Epidermal melanocyte (primary cell): Measurements from ENCODE around the gene ESR2.

Experiments
- DNase-seq: peaks from one replicate; pipeline ENCODE4 v3.0.0; 2011; ENCODE audit warnings: low spot score; ENCODE audit not compliant: insufficient read length

The ESR2 gene

GRCh38 chr14:64266239-64266638 is 27.9 kb downstream of the ESR2 start:
- no peak for DNase-seq

GRCh38 chr14:64265222-64265621 is 28.9 kb downstream of the ESR2 start:
- DNase-seq: no peak

GRCh38 chr14:64260418-64260817 is 33.8 kb downstream of the ESR2 start:
- DNase-seq: no peak

DNA sequence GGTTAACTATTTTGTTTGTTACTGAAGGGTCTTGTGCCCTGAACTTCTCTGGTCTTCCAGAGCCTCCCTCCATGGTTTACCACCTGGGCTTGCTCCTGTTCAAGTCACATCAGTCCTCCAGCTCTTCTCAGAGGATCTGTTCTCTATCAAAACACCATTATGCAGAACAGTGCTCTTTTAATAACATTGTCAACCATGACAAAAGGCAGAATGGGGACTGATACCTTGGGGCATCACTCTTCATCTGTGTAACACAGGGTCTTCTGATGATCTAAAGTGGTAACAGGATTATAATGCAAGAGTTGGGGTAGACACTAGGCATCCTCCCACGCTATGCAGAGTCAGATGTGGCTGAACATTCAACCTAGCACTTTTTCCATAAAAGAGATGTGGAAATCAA is 38.4 kb downstream of the ESR2 start:
- no peak for DNase-seq

GRCh38 chr14:64253672-64254071 is 40.5 kb downstream of the ESR2 start:
- no peak for DNase-seq

GRCh38 chr14:64249363-64249762 is 44.8 kb downstream of the ESR2 start:
- no peak for DNase-seq

- no peak for DNase-seq
Observed at GRCh38 chr14:64248689-64249088, 45.5 kb downstream of the ESR2 start.

- DNase-seq: no peak
Observed at GRCh38 chr14:64247195-64247594, 47.0 kb downstream of the ESR2 start.

DNA sequence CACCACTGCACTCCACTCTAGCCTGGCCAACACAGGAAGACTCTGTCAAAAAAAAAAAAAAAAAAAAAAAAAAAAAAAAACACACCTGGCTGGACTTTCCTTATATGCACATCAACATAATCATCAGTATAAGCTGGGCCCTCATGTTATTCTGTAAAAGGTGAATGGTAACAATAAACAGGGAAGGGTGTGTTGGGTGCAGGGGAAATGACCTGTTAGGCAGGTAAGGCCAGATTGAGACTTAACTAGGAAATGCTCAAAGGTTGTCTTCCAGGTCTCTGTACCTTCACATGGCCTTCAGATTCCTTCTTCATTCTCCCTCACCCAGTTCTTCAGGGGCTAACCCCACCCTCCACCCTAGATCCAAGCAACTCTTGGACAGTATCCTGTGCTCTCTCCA is 47.5 kb downstream of the ESR2 start:
- DNase-seq: no peak

GRCh38 chr14:64245491-64245890 is 48.7 kb downstream of the ESR2 start:
- DNase-seq: no peak

GRCh38 chr14:64244279-64244678 is 49.9 kb downstream of the ESR2 start:
- no peak for DNase-seq

DNA sequence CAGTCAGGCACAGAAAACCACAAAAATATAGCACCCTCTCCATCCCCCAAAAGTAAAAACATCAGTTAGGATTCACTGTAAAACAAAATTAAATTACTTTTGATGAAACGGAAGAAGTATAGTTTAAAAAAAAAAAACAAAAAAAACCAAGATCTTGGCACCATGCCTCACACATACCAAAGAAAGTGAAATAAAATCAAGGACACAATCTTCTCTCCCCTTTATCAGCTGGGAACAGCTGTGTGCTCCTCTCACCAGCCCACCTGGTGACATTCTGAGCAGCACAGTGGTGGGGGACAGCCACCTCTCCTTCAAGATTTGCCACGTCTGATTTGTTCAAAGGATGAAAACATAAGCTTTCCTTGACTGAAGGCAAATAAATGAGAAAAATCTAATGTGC is 55.5 kb downstream of the ESR2 start:
- no peak for DNase-seq

DNA sequence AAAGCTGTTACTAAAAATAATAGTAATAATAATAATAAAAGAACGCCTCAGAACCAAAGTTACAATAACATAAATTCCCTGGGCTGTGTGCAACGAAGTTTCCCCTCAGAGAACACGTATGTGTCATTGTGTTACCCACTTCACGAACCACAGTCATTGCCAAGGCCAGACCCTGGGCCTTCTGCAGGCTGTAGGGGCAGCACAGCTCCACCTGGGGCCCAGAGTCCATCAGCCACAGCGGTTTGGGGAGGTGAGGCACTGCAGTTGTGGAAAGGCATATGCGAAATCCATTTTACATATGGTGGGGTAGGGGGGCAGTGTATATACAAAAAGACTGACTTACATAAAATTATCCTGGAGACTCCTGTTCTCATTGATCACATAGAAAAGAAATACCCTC is 56.1 kb downstream of the ESR2 start:
- DNase-seq: no peak

DNA sequence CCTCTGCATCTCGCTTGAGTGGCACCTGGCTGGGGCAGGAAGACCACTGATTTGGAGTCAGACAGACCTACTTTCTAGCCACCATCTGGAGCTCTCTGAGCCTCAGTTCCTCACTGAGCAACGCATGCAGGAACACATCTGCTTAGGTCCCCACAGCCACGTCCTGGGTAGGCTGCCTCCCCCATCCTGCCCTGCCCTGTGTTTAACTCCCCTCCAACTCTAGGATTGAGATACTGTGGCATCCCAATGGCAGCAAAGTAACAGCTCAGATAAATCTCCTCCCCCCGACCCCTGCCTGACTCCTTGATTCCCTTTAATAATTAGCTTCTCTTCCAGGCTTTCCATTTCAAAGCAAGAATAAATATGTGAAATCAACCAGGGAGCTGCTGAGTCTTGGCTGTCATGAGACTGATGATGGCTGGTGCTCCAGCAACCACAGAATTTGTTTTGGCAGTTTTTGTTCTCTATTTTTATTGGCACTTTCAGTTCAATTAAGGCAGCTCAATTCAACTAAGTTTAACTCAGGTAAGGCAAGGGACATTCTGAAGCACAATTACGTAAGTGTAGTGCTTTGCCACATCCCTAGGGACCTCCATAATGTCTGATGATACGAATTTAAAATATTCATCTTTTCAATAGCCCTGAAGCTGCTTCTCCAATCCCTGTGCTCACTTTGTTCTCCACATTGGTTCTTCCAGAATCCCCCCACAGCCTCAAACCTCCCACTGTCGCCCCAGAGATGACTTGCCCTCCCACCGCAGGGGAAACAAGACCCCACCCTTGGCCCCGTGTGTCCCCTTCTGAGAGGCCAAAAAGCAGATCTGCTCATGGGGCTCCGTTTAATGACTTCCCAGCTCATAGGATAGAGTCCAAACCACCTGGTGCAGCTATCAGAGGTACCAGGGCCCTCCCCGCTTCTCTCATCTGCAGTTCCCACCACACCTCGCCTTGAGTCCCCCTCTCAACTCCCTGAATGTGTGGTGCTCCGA is 58.2 kb downstream of the ESR2 start:
- no peak for DNase-seq

- no peak for DNase-seq
Observed at GRCh38 chr14:64234877-64235651, 59.1 kb downstream of the ESR2 start.

DNA sequence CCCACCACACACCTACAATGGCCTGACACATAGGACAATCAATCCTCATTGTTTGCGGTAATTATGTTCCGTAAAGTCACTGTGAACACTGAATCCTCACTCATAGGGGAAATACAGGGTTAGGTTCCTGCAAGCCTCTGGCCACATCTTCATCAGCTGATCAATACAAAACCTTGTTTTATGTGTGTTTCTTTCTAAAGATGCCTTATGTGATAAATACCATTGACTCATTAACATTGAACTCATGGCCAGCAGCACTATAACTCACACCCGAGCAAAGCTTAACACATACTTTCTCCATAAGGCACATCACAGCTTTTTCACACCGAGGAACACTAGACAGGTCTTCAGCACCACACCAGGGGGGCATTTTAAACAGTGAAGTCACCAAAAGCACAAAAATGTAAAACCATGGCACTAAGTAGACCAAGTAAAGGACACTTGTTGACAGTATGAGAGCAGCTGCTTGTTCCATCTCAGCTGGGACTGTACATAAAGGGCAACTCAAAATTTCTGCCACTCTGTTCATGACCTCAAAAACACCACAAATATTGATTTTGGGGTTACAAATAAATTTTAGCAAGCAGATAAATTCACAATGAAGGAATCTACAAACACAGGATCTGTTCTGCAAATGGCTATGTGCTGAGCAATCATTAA is 60.5 kb downstream of the ESR2 start:
- no peak for DNase-seq

DNA sequence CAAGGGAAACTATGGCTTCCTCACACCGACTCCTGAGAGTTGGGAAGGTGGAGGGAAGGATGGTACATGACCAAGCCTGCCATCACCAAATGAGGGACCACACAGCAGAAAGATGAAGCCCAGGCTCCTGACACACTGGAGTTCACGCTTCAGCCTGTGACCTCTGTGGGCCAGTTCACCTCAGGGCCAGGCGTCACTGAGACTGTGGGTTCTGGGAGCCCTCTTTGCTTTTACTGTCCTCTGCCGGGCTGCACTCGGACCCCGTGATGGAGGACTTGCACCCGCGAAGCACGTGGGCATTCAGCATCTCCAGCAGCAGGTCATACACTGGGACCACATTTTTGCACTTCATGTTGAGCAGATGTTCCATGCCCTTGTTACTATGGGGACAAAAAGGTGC is 61.2 kb downstream of the ESR2 start:
- no peak for DNase-seq

GRCh38 chr14:64232095-64232838 is 61.9 kb downstream of the ESR2 start:
- DNase-seq: no peak

GRCh38 chr14:64229489-64229888 is 64.7 kb downstream of the ESR2 start:
- DNase-seq: no peak

DNA sequence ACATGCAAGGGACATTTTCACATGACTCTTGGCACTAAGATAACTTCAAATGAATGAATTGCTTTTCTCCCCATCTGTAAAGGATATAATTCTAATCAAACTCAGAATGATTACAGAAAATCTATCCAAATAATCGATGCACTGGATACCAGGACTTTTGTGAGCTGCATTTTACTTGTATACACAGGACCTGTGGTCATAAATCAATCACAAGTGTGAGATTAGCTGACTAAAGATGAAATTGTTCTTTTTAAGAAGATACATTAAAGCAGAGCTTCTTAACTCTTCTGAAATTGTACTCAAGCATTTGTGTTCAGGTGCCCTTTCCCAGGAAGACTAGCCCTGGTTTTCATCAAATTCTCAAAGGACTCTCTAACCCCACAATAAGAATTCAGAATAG is 66.3 kb downstream of the ESR2 start:
- no peak for DNase-seq

- no peak for DNase-seq
Observed at GRCh38 chr14:64225151-64225757, 68.9 kb downstream of the ESR2 start.
